Activated gamma-delta T cell treated with Interleukin-2 at 50 U/mL for 16 hours (primary cell): Measurements from ENCODE around the gene RNU6-9.
"Not testable (repeated sequence)": the region's sequence is repeated elsewhere in the genome, so short reads cannot be mapped to it uniquely, and the experiment has no call there.

Source experiments
- DNase-seq: peaks from one replicate; pipeline ENCODE4 v3.0.0-alpha.2; 2020

Gene RNU6-9

GRCh38 chr19:861756-862580 is 31.3 kb upstream of the RNU6-9 start:
- DNase-seq: peak; percentile 66

- DNase-seq: peak; percentile 76
Observed at GRCh38 chr19:862581-863314, 30.5 kb upstream of the RNU6-9 start.

- no peak for DNase-seq
Observed at GRCh38 chr19:863315-863620, 30.0 kb upstream of the RNU6-9 start.

DNA sequence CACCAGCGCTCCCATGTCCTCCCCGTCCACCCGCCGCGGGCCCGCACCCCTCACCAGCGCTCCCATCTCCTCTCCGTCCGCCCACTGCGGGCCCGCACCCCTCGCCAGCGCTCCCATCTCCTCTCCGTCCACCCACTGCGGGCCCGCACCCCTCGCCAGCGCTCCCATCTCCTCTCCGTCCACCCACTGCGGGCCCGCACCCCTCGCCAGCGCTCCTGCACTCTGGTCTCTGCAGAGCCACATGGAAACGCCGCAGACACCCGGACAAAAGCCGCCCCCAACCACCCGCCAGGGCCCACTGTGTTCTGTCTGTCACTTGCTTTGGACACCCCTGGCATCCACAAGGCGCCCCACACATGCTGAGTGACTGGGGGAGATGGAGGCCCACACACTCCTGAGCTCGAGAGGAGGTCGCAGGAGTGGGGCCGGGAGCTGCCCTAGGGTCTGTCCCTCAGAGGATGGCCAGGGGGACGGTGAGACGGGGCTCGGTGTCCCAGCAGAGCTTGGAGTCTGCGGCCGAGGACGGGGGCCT is 26.4 kb upstream of the RNU6-9 start:
- no peak for DNase-seq

DNA sequence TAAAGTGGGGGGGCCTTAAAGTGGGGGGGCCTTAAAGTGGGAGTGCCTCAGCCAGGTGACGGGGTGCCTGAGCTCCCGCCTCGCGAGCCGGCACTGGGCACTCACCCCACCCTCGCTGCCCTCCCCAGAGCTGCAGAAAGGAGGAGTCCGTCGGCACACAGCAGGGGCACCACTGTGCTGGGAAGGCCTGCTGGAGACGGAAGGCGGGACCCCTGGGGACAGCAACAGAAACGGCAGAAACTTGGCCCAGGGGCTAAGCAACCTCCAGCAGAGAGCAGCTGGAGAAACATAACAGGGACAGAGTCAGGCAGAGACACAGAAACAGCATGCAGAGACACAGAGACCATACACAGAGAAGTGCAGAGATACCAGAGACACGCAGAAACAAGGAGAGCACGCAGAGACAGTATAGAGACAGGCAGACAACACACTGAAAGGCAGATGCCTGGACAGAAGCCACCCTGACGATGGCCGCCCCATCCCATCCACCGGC is 25.9 kb upstream of the RNU6-9 start:
- DNase-seq: no peak

- DNase-seq: no peak
Observed at GRCh38 chr19:867855-868457, 25.3 kb upstream of the RNU6-9 start.

GRCh38 chr19:868458-869244 is 24.6 kb upstream of the RNU6-9 start:
- no peak for DNase-seq

DNA sequence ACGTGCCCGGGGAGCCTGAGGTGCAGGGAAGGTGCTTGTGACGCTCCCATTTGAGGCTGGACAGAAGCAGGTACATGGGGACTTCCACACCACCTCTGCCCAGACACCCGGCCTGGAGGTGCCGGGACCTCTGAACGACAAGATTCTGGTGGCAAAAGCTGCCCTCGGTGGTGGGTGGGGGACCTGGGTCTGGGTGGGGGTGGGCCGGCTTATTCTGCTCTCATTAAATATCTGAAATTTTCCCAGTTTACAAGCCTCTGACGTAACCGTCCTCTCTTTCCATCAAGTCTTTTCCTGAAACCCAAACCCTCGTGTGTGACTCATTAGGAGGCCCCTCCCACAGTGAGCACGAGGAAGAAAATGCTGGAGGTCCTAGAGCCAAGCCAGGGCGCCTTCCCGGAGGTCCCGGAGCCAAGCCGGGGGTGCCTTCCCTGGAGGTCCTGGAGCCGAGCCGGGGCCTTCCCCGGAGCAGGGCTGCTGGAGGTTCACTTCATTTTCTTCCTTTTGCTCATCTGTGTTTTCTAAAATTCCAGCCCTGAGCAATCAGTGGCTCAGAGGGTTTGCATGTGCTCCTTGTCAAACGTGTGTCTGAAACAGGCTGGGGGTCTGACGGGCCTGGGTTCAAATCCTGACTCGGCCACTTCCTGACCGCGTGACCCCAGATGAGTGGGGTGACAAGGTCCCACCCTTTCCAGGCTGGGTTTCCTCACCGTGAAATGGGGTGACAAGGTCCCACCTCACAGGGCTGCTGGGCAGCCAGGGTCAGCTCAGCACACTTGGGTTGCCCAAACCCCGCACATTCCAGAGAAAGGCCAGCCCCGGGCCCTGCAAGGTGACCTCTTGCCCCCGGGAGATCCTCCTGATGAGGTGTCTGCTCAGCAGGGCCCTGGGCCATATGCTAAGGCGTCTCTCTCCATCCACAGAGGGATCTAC is 23.8 kb upstream of the RNU6-9 start:
- DNase-seq: no peak

DNA sequence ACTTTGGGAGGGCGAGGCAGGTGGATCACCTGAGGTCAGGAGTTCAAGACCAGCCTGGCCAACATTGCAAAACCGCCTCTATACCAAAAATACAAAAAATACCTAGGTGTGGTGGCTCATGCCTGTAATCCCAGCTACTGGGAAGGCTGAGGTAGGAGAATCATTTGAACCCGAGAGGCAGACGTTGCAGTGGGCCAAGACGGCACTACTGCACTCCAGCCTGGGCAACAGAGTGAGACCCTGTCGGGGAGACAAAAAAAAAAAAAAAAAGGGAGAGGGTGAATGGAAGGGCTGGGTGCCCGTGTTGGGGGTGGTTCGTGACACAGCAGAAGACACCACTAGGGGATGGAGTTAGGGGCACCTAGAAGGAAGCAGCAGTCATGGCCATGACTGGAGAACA is 23.0 kb upstream of the RNU6-9 start:
- no peak for DNase-seq

GRCh38 chr19:870963-871401 is 22.3 kb upstream of the RNU6-9 start:
- no peak for DNase-seq

DNA sequence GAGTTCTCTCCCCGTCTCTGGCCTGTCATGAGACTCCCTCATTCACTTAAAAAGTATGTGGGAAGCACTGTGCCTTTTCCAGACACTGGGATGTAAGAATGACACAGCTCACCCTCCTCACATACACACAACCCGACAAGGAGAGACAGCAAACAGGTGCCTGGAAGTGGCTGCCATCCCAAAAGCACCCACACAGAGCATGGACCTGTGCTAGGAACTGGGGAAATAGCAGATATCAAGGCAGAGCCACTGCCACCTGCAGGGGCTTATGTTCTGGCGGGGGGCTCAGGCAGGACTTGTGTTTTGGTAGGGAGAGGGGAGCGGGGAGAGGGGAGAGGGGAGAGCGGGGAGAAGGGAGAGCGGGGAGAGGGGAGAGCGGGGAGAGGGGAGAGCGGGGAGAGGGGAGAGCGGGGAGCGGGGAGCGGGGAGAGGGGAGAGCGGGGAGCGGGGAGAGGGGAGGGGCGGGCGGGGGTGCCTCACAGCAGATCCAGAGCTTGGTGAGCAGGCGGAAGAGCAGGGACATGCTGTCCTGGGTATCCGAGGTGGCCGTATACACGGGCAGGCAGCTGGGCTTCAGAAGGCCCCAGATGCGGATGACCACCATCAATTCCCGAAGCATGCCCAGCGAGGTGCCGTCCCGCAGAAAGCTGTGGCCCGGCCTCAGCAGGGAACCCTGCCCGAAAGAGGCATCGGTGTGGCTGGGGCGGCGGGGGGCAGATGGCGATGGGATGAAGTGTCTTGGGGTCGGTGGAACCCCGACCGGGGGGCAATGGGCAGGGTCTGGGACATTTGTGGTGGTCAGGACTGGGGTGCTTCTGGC is 21.6 kb upstream of the RNU6-9 start:
- no peak for DNase-seq

DNA sequence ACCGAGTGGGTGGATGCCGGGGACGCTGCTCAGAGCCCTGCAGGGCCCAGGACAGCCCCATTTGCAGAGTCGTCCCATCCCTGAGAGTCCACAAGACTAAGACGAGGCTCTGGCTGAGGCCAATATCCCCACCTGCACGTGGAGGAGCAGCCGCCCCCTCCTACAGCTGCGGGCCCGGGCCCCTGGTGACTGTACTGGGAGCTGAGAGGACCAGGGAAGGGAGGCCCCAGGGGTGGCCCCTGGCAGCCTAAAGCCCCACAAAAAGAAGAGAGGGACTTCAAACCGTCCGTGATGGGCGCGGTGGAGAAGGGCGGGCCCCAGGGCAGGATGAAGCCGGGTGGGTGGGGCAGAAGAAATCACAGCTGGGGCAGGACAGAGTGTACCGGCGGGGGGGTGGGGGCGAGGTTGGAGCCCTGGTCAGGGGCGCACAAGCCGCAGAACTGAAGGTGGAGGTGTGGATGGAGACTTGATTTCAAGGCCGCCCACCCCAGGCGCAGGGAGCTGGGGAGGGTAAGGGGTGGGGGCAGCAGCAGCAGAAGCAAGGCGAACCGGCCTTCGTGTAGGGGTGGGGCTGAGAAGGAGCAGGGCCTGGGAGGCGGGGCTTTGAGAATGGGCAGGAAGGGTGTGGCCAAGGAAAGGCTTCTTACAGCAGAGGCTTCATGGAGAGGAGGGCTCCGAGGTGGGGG is 20.9 kb upstream of the RNU6-9 start:
- peak; percentile 79 for DNase-seq

- peak; percentile 82 for DNase-seq
Observed at GRCh38 chr19:873084-873483, 20.2 kb upstream of the RNU6-9 start.

GRCh38 chr19:873561-874041 is 19.7 kb upstream of the RNU6-9 start:
- no peak for DNase-seq

GRCh38 chr19:875265-875879 is 17.9 kb upstream of the RNU6-9 start:
- no peak for DNase-seq

- DNase-seq: no peak
Observed at GRCh38 chr19:876089-876488, 17.2 kb upstream of the RNU6-9 start.

- no peak for DNase-seq
Observed at GRCh38 chr19:876780-877314, 16.4 kb upstream of the RNU6-9 start.

DNA sequence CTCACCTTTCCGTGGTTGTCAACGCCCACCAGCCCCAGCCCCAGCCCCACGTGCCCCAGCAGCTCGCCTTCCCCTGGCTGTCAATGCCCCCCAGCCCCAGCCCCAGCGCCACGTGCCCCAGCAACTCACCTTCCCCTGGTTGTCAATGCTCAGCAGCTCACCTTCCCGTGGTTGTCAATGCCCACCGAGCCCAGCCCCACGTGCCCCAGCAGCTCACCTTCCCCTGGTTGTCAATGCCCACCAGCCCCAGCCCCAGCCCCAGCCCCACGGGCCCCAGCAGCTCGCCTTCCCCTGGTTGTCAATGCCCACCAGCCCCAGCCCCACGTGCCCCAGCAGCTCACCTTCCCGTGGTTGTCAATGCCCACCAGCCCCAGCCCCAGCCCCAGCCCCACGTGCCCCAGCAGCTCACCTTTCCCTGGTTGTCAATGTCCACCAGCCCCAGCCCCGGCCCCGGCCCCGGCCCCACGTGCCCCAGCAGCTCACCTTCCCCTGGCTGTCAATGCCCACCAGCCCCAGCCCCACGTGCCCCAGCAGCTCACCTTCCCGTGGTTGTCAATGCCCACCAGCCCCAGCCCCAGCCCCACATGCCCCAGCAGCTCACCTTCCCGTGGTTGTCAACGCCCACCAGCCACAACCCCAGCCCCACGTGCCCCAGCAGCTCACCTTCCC is 15.2 kb upstream of the RNU6-9 start:
- not testable (repeated sequence) for DNase-seq
